Caco-2 (cell line): Measurements from ENCODE around the gene SIK2. TPM values are rescaled to one million over a fixed set of nuclear protein-coding genes. Genes with fewer than 3 reads are reported as not detected.

Experiments used
- BruUV-seq: library from RNA; stranded (reverse); fragments of 400-500 nt; replicated peaks from 2 replicates; lab custom pipeline; 2021; lab: Mats Ljungman, UMichigan
- CTCF ChIA-PET: fragments of 300-600 bp; sonication (Branson Sonifier 250); formaldehyde crosslinking; loops from one replicate; lab custom pipeline; 2022; ENCODE audit warnings: antibody characterized with exemption; lab: Charles Lee
- POLR2A ChIA-PET: fragments of 300-600 bp; sonication (Branson Sonifier 250); formaldehyde crosslinking; loops from one replicate; lab custom pipeline; 2022; ENCODE audit warnings: antibody characterized with exemption; lab: Charles Lee
- DNase-seq, 2 experiments: peaks; one replicate each; pipeline versions ENCODE4 v3.0.0 to v3.0.0-alpha.2; 2020 to 2022
- H3K27me3 ChIP-seq: replicated peaks from 2 replicates; pipeline ENCODE4 v1.6.0; 2011; ENCODE audit warnings: low read length; ENCODE audit not compliant: control insufficient read depth, insufficient read depth
- H3K36me3 ChIP-seq: 2 replicates; pipeline ENCODE4 v1.5.1; 2011; ENCODE audit warnings: low read length; ENCODE audit not compliant: control insufficient read depth, insufficient read depth
- H3K4me1 ChIP-seq: fragments of 250-450 bp; sonication (Bioruptor Pico); 2 replicates; pipeline ENCODE4 v1.5.1; 2020; ENCODE audit warnings: mild to moderate bottlenecking
- H3K4me3 ChIP-seq: 2 replicates; pipeline ENCODE4 v1.5.1; 2011; ENCODE audit warnings: low read depth, mild to moderate bottlenecking, control low read depth, low read length
- H3K9me3 ChIP-seq: fragments of 250-450 bp; sonication (Bioruptor Pico); 2 replicates; pipeline ENCODE4 v1.5.1; 2020; ENCODE audit warnings: mild to moderate bottlenecking, moderate library complexity
- H3K27ac Mint-ChIP-seq: one replicate; pipeline ENCODE4 v1.8.0; 2022; ENCODE audit warnings: mixed read lengths; ENCODE audit not compliant: unreplicated experiment
- H3K27me3 Mint-ChIP-seq: one replicate; pipeline ENCODE4 v1.8.0; 2022; ENCODE audit warnings: mixed read lengths; ENCODE audit not compliant: insufficient read depth, unreplicated experiment
- H3K36me3 Mint-ChIP-seq: one replicate; pipeline ENCODE4 v1.8.0; 2022; ENCODE audit warnings: mild to moderate bottlenecking, mixed read lengths; ENCODE audit not compliant: insufficient read depth, unreplicated experiment
- H3K4me1 Mint-ChIP-seq: one replicate; pipeline ENCODE4 v1.8.0; 2022; ENCODE audit warnings: low read depth, mixed read lengths; ENCODE audit not compliant: unreplicated experiment
- H3K4me3 Mint-ChIP-seq: one replicate; pipeline ENCODE4 v1.8.0; 2022; ENCODE audit warnings: mild to moderate bottlenecking, moderate library complexity, mixed read lengths; ENCODE audit not compliant: unreplicated experiment
- H3K9me3 Mint-ChIP-seq: one replicate; pipeline ENCODE4 v1.8.0; 2022; ENCODE audit warnings: mixed read lengths; ENCODE audit not compliant: unreplicated experiment
- intact Hi-C: fragments of 100-400 bp; cut with micrococcal nuclease; formaldehyde crosslinking; loops from one replicate; pipeline ENCODE4 v1.10.0; 2022; ENCODE audit not compliant: unreplicated experiment
- total RNA-seq: library from RNA; stranded (reverse); gene quantifications from 2 replicates; pipeline ENCODE4 v1.2.3, GENCODE V29; 2022
- TF ChIP-seq, protein P1 (sequence below), 2 experiments: fragments of 200-600 bp in 1 of 2; IDR thresholded peaks; 1 replicate in 1 of 2; 2 replicates in 1 of 2; pipeline versions ENCODE4 v1.5.1 to v1.8.0; 2011 to 2022; ENCODE audit warnings: antibody characterized with exemption in 1 of 2, control low read depth in 1 of 2, inconsistent platforms in 1 of 2, low read depth in 1 of 2, low read length in 1 of 2, mild to moderate bottlenecking in 1 of 2, moderate library complexity in 1 of 2; ENCODE audit not compliant: insufficient read depth in 1 of 2, severe bottlenecking in 1 of 2, unreplicated experiment in 1 of 2

The SIK2 gene
- total RNA-seq, 1 experiment from 2014 or later, result 40.2 TPM

DNA sequence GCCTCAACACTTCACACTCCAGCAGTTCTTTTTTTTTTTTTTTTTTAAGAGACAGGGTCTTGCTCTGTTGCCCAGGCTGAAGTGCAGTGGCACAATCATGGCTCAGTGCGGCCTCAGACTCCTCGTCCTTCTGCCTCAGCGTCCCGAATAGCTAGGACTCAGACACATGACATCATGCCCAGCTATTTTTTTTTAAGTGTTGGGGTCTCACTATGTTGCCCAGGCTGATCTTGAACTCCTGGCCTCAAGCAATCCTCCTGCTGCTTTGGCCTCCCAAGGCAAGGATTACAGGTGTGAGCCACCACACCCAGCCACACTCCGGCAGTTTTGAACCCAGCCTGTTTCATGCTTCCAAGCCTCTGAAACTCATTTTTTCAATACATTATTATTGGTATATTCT lies 160.3 kb downstream of the SIK2 start:
- Mint-ChIP-seq H3K4me3 (no peak overlapping the region), H3K27ac (no peak overlapping the region), H3K27me3 (no peaks in the 10 kb centered on the region), H3K36me3 (peaks cover 85% of the 10 kb centered on the region), H3K9me3 (no peaks in the 10 kb centered on the region), H3K4me1 (peaks cover 29% of the 10 kb centered on the region)
- Histone ChIP-seq H3K36me3 (peaks cover 4% of the 10 kb centered on the region; the same call in 1 of the 2 replicates), H3K4me1 (peaks cover 19% of the 10 kb centered on the region), H3K27me3 (no peaks in the 10 kb centered on the region), H3K9me3 (no peaks in the 10 kb centered on the region), H3K4me3 (no peak overlapping the region)
- no TSS peak for BruUV-seq
- DNase-seq, result no peak
- ChIA-PET CTCF (interaction anchor here (0.6 to 2.2 kb wide), 4 partner anchors 79 to 161 kb away, joined by 3 to 6 read pairs (median 4); partner anchors contain the start of gene SIK2), POLR2A (interaction anchor here (1.0 kb wide), 1 partner anchor 9 kb away, joined by 3 read pairs; no protein-coding TSS in a partner anchor)
- intact Hi-C loops, result no loop called here
- TF ChIP-seq, protein P1, sequence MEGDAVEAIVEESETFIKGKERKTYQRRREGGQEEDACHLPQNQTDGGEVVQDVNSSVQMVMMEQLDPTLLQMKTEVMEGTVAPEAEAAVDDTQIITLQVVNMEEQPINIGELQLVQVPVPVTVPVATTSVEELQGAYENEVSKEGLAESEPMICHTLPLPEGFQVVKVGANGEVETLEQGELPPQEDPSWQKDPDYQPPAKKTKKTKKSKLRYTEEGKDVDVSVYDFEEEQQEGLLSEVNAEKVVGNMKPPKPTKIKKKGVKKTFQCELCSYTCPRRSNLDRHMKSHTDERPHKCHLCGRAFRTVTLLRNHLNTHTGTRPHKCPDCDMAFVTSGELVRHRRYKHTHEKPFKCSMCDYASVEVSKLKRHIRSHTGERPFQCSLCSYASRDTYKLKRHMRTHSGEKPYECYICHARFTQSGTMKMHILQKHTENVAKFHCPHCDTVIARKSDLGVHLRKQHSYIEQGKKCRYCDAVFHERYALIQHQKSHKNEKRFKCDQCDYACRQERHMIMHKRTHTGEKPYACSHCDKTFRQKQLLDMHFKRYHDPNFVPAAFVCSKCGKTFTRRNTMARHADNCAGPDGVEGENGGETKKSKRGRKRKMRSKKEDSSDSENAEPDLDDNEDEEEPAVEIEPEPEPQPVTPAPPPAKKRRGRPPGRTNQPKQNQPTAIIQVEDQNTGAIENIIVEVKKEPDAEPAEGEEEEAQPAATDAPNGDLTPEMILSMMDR (IDR thresholded peaks at IDR 0.05; ENCODE audit: insufficient read depth in 1 of 2, low read depth in 1 of 2, low read length in 1 of 2, severe bottlenecking in 1 of 2, unreplicated experiment in 1 of 2), result no peak

DNA sequence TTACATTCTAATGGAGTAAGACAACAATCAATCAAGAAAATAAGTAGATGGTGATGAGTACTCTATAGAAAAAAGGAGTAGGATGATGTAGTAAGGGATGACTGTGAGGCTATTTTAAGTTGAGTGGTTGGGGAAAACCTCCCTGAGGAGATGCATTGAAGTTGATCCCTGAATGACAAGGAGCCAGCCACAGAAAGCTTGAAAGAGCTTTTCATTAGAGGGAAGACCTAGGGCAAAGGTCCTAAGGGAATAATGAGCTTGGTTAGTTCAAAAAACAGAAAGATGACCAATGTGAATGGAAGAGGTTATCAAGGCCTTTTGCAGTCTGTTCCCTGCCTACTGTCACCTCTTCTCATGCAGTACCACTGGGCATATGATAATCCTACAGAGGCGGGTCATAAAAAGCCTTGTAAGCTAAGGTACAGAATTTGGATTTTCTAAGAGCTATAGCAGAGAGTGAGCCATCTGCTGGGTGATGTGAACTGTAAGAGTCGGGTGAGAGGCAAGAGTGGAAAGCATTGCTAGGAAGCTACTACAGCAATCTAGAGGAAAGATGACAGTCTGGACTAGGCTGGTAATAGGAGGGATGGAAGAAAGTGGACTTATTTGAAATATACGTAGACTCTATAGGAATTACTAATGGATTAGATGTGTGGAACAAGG lies 160.9 kb downstream of the SIK2 start:
- H3K4me3 ChIP-seq, result no peak overlapping the region

DNA sequence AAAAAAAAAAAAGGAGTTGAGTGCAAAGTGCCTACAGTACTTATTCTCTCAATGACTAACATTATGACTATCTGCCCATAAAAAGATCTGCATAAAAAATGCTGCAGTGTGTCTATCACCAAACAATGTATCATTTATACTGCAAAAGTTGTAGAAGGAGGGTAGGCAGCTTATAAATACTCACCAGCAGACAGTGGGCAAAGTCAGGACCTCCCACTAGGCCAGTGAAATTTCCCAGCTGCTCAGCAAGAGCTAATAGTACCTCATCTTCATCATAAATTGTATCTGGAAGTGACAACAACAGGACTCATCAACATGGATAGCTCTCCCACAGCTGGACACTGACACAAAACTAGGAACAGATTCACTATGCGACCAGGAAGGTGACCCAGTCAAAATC lies 162.4 kb downstream of the SIK2 start:
- no peak for DNase-seq
- Mint-ChIP-seq H3K9me3 (no peaks in the 10 kb centered on the region), H3K4me1 (peaks cover 17% of the 10 kb centered on the region), H3K36me3 (peaks cover 65% of the 10 kb centered on the region), H3K27ac (peak overlapping the region; percentile 84), H3K4me3 (peak overlapping the region; percentile 85), H3K27me3 (no peaks in the 10 kb centered on the region)
- CTCF ChIA-PET, result interaction anchor here (0.7 to 4.6 kb wide), 3 partner anchors 13 to 87 kb away, joined by 3 to 46 read pairs (median 3); no protein-coding TSS in a partner anchor
- H3K4me1 ChIP-seq, result peaks cover 13% of the 10 kb centered on the region
- peaks cover 4% of the 10 kb centered on the region; the same call in 1 of the 2 replicates for H3K36me3 ChIP-seq
- no peaks in the 10 kb centered on the region for H3K27me3 ChIP-seq
- peak overlapping the region; percentile 61 for H3K4me3 ChIP-seq
- TF ChIP-seq, protein P1 (IDR thresholded peaks at IDR 0.05; ENCODE audit: insufficient read depth in 1 of 2, low read depth in 1 of 2, low read length in 1 of 2, severe bottlenecking in 1 of 2, unreplicated experiment in 1 of 2), result no peak
- POLR2A ChIA-PET, result no interaction called here
- BruUV-seq, result no TSS peak
- intact Hi-C loops, result loop anchor here (1.0 kb wide), 1 partner anchor 8 kb away; no protein-coding TSS in a partner anchor
- H3K9me3 ChIP-seq, result no peaks in the 10 kb centered on the region

More for the DNA sequence above, 160.9 kb downstream of the SIK2 start:
- peaks cover 79% of the 10 kb centered on the region for H3K36me3 Mint-ChIP-seq
- TF ChIP-seq, protein P1 (IDR thresholded peaks at IDR 0.05; ENCODE audit: insufficient read depth in 1 of 2, low read depth in 1 of 2, low read length in 1 of 2, severe bottlenecking in 1 of 2, unreplicated experiment in 1 of 2), result no peak
- ChIA-PET POLR2A (interaction anchor here (1.0 kb wide), 1 partner anchor 8 kb away, joined by 3 read pairs; no protein-coding TSS in a partner anchor), CTCF (interaction anchor here (0.6 to 2.2 kb wide), 5 partner anchors 79 to 165 kb away, joined by 3 to 6 read pairs (median 4); partner anchors contain the start of gene SIK2)
- no peak for DNase-seq
- BruUV-seq, result no TSS peak
- H3K4me1 Mint-ChIP-seq, result peaks cover 23% of the 10 kb centered on the region
- H3K27me3 Mint-ChIP-seq, result no peaks in the 10 kb centered on the region
- intact Hi-C loops, result no loop called here
- H3K9me3 ChIP-seq, result no peaks in the 10 kb centered on the region
- peaks cover 19% of the 10 kb centered on the region for H3K4me1 ChIP-seq
- no peaks in the 10 kb centered on the region for H3K9me3 Mint-ChIP-seq
- no peak overlapping the region for H3K4me3 Mint-ChIP-seq
- H3K27ac Mint-ChIP-seq, result no peak overlapping the region
- H3K36me3 ChIP-seq, result peaks cover 4% of the 10 kb centered on the region; the same call in 1 of the 2 replicates
- no peaks in the 10 kb centered on the region for H3K27me3 ChIP-seq
